Effector memory CD4-positive, alpha-beta T cell (primary cell): Measurements from ENCODE around the gene RAB3C.

Experiments used
- DNase-seq, 3 donors: peaks; one replicate each; pipeline ENCODE4 v3.0.0-alpha.2; 2020
- H3K27ac ChIP-seq: 2 replicates; pipeline ENCODE4 v1.7.0; 2013; ENCODE audit warnings: mild to moderate bottlenecking, low read length, moderate library complexity; ENCODE audit not compliant: insufficient read depth, poor library complexity, severe bottlenecking
- H3K27me3 ChIP-seq: replicated peaks from 2 replicates; pipeline ENCODE4 v1.7.0; 2013; ENCODE audit warnings: mild to moderate bottlenecking, low read length; ENCODE audit not compliant: insufficient read depth, control insufficient read depth, poor library complexity, severe bottlenecking
- H3K36me3 ChIP-seq: 2 replicates; pipeline ENCODE4 v1.7.0; 2013; ENCODE audit warnings: mild to moderate bottlenecking, low read length, moderate library complexity; ENCODE audit not compliant: control insufficient read depth, insufficient read depth
- H3K4me1 ChIP-seq: 2 replicates; pipeline ENCODE4 v1.7.0; 2013; ENCODE audit warnings: low read length, mild to moderate bottlenecking; ENCODE audit not compliant: control insufficient read depth, insufficient read depth, poor library complexity, severe bottlenecking
- H3K4me3 ChIP-seq: 2 replicates; pipeline ENCODE4 v1.7.0; 2013; ENCODE audit warnings: low read length, low read depth, mild to moderate bottlenecking; ENCODE audit not compliant: insufficient read depth, poor library complexity, severe bottlenecking
- H3K9me3 ChIP-seq: 2 replicates; pipeline ENCODE4 v1.7.0; 2013; ENCODE audit warnings: mild to moderate bottlenecking, low read length, moderate library complexity; ENCODE audit not compliant: control insufficient read depth

Gene RAB3C

GRCh38 chr5:58635416-58635815 is 52.5 kb downstream of the RAB3C start:
- Histone ChIP-seq H3K4me1 (no peaks in the 10 kb centered on the region), H3K4me3 (no peak overlapping the region), H3K36me3 (no peaks in the 10 kb centered on the region), H3K9me3 (no peaks in the 10 kb centered on the region), H3K27ac (no peak overlapping the region), H3K27me3 (no peaks in the 10 kb centered on the region)
- no peak for DNase-seq

- Histone ChIP-seq H3K27me3 (no peaks in the 10 kb centered on the region), H3K4me3 (no peak overlapping the region), H3K27ac (no peak overlapping the region), H3K9me3 (no peaks in the 10 kb centered on the region), H3K4me1 (no peaks in the 10 kb centered on the region), H3K36me3 (no peaks in the 10 kb centered on the region)
- no peak for DNase-seq
Measured at GRCh38 chr5:58640011-58640410, 57.1 kb downstream of the RAB3C start.

- Histone ChIP-seq H3K27ac (no peak overlapping the region), H3K9me3 (no peaks in the 10 kb centered on the region), H3K36me3 (no peaks in the 10 kb centered on the region), H3K4me3 (no peak overlapping the region), H3K27me3 (no peaks in the 10 kb centered on the region), H3K4me1 (no peaks in the 10 kb centered on the region)
- DNase-seq, result no peak
Measured at GRCh38 chr5:58641533-58641932, 58.7 kb downstream of the RAB3C start.

- H3K4me3 ChIP-seq, result no peak overlapping the region
- no peaks in the 10 kb centered on the region for H3K9me3 ChIP-seq
- no peaks in the 10 kb centered on the region for H3K27me3 ChIP-seq
- no peak for DNase-seq
- H3K36me3 ChIP-seq, result no peaks in the 10 kb centered on the region
- no peak overlapping the region for H3K27ac ChIP-seq
- no peaks in the 10 kb centered on the region for H3K4me1 ChIP-seq
Measured at GRCh38 chr5:58648846-58649245, 66.0 kb downstream of the RAB3C start.

GRCh38 chr5:58649716-58650115 is 66.8 kb downstream of the RAB3C start:
- Histone ChIP-seq H3K9me3 (no peaks in the 10 kb centered on the region), H3K27me3 (no peaks in the 10 kb centered on the region), H3K4me3 (no peak overlapping the region), H3K36me3 (no peaks in the 10 kb centered on the region), H3K4me1 (no peaks in the 10 kb centered on the region), H3K27ac (no peak overlapping the region)
- no peak for DNase-seq

- H3K27me3 ChIP-seq, result no peaks in the 10 kb centered on the region
- no peak overlapping the region for H3K4me3 ChIP-seq
Measured at GRCh38 chr5:58653521-58653920, 70.6 kb downstream of the RAB3C start.

GRCh38 chr5:58666141-58666540 is 83.3 kb downstream of the RAB3C start:
- DNase-seq, result no peak
- Histone ChIP-seq H3K27me3 (no peaks in the 10 kb centered on the region), H3K4me1 (no peaks in the 10 kb centered on the region), H3K36me3 (no peaks in the 10 kb centered on the region), H3K4me3 (no peak overlapping the region), H3K27ac (no peak overlapping the region), H3K9me3 (no peaks in the 10 kb centered on the region)

More at GRCh38 chr5:58653521-58653920, 70.6 kb downstream of the RAB3C start:
- no peak overlapping the region for H3K27ac ChIP-seq
- H3K9me3 ChIP-seq, result no peaks in the 10 kb centered on the region
- DNase-seq, result no peak
- H3K36me3 ChIP-seq, result no peaks in the 10 kb centered on the region
- H3K4me1 ChIP-seq, result no peaks in the 10 kb centered on the region

- no peak for DNase-seq
- H3K9me3 ChIP-seq, result no peaks in the 10 kb centered on the region
Measured at GRCh38 chr5:58666598-58667581, 84.0 kb downstream of the RAB3C start.

GRCh38 chr5:58670582-58670981 is 87.7 kb downstream of the RAB3C start:
- no peak for DNase-seq
- H3K36me3 ChIP-seq, result no peaks in the 10 kb centered on the region
- H3K9me3 ChIP-seq, result no peaks in the 10 kb centered on the region
- H3K4me1 ChIP-seq, result no peaks in the 10 kb centered on the region
- H3K4me3 ChIP-seq, result no peak overlapping the region
- no peak overlapping the region for H3K27ac ChIP-seq
- no peaks in the 10 kb centered on the region for H3K27me3 ChIP-seq

More at GRCh38 chr5:58666598-58667581, 84.0 kb downstream of the RAB3C start:
- H3K4me3 ChIP-seq, result no peak overlapping the region
- H3K27me3 ChIP-seq, result no peaks in the 10 kb centered on the region
- H3K36me3 ChIP-seq, result no peaks in the 10 kb centered on the region
- no peak overlapping the region for H3K27ac ChIP-seq
- no peaks in the 10 kb centered on the region for H3K4me1 ChIP-seq

- Histone ChIP-seq H3K4me1 (no peaks in the 10 kb centered on the region), H3K27me3 (no peaks in the 10 kb centered on the region), H3K36me3 (no peaks in the 10 kb centered on the region), H3K9me3 (no peaks in the 10 kb centered on the region), H3K27ac (no peak overlapping the region), H3K4me3 (no peak overlapping the region)
- DNase-seq, result no peak
Measured at GRCh38 chr5:58671155-58671554, 88.3 kb downstream of the RAB3C start.
